ENCODE measurements around the gene TRPM3. TPM values are rescaled to one million over a fixed set of nuclear protein-coding genes. Genes with fewer than 3 reads are reported as not detected.

The TRPM3 gene
- total RNA-seq, 1 donor from 2014 or later = 0.25 TPM

DNA sequence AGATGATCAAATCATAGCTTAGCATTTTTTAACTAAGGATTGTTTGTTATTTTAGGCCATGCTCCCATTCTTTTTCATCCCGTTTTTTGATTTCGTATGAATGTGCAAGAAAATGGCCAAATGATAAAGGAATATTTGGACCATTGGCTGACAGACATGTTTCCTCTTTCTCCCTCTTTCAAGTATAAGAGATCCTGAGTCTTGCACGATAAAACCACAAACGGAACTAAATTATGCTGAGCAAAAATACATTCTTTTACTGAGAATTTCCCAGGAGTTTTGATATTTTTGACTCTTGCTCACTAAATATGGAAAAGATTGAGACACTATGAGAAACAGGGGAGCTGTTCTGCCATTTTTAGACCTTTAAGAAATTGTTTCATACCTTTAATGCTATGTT lies 616.6 kb downstream of the TRPM3 start:
- peaks cover 34% of the 10 kb centered on the region for H3K4me1 ChIP-seq
- no peak overlapping the region for H3K27ac ChIP-seq
- no peaks in the 10 kb centered on the region for H3K36me3 ChIP-seq
- no peaks in the 10 kb centered on the region for H3K27me3 ChIP-seq
- TF ChIP-seq POLR2AphosphoS5 (IDR thresholded peaks at IDR 0.05; ENCODE audit: insufficient read depth in 1 of 2, low read depth in 1 of 2) = no peak
- TF ChIP-seq POLR2A (IDR thresholded peaks at IDR 0.05) = no peak
- TF ChIP-seq, protein P1, sequence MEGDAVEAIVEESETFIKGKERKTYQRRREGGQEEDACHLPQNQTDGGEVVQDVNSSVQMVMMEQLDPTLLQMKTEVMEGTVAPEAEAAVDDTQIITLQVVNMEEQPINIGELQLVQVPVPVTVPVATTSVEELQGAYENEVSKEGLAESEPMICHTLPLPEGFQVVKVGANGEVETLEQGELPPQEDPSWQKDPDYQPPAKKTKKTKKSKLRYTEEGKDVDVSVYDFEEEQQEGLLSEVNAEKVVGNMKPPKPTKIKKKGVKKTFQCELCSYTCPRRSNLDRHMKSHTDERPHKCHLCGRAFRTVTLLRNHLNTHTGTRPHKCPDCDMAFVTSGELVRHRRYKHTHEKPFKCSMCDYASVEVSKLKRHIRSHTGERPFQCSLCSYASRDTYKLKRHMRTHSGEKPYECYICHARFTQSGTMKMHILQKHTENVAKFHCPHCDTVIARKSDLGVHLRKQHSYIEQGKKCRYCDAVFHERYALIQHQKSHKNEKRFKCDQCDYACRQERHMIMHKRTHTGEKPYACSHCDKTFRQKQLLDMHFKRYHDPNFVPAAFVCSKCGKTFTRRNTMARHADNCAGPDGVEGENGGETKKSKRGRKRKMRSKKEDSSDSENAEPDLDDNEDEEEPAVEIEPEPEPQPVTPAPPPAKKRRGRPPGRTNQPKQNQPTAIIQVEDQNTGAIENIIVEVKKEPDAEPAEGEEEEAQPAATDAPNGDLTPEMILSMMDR (IDR thresholded peaks at IDR 0.05) = no peak
- no peaks in the 10 kb centered on the region for H3K9me3 ChIP-seq
- no peak for DNase-seq (ENCODE audit: extremely low spot score in 2 of 2)
- H3K4me3 ChIP-seq = no peak overlapping the region
- intact Hi-C loops (cut with DNase I) = no loop called here

DNA sequence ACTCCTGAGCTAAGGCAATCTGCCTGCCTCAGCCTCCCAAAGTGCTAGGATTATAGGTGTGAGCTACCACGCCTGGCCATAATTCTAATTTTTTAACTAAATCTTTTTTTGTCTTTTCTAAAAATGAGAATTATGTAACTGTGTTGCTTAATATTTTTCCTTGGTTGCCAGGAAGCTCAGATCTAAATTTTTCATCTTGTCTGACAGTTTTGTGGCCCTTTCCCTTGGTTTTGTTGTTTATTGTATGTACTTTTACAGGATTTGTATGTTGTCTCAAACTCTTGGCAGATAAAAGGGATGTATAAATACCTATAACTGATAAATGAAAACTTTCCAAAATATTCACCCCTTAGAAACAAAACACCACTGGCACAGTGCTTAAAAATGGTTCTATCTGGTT lies 618.7 kb downstream of the TRPM3 start:
- no peak for TF ChIP-seq POLR2AphosphoS5 (IDR thresholded peaks at IDR 0.05; ENCODE audit: insufficient read depth in 1 of 2, low read depth in 1 of 2)
- TF ChIP-seq, protein P1 (IDR thresholded peaks at IDR 0.05) = no peak
- no peak for TF ChIP-seq POLR2A (IDR thresholded peaks at IDR 0.05)
- Histone ChIP-seq H3K4me3 (no peak overlapping the region), H3K27me3 (no peaks in the 10 kb centered on the region), H3K36me3 (no peaks in the 10 kb centered on the region), H3K27ac (no peak overlapping the region), H3K9me3 (no peaks in the 10 kb centered on the region), H3K4me1 (peaks cover 34% of the 10 kb centered on the region)
- intact Hi-C loops (cut with DNase I) = no loop called here
- no peak for DNase-seq (ENCODE audit: extremely low spot score in 2 of 2)

DNA sequence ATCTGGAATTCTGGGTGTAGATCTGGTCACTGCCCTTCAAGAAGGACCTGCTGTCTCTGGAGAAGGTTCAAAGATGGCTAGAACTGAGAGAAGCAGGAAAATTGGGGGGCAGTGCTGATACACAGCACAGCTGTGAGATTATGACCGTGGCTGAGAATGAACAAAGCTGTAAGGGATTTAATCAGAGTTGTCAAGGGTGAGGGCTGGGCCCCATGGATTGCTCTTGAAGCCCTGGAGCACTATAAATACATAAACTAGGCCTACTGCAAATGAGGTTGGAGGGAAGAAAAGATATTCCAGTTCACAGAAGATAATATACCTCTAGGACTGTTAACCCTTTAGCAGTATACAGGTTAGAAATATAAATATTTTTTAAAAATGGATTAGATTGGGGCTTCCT lies 620.6 kb downstream of the TRPM3 start:
- Histone ChIP-seq H3K36me3 (no peaks in the 10 kb centered on the region), H3K4me1 (peaks cover 21% of the 10 kb centered on the region), H3K27ac (no peak overlapping the region), H3K27me3 (no peaks in the 10 kb centered on the region), H3K4me3 (no peak overlapping the region), H3K9me3 (no peaks in the 10 kb centered on the region)
- intact Hi-C loops (cut with DNase I) = no loop called here
- DNase-seq (ENCODE audit: extremely low spot score in 2 of 2) = no peak
- TF ChIP-seq POLR2AphosphoS5 (IDR thresholded peaks at IDR 0.05; ENCODE audit: insufficient read depth in 1 of 2, low read depth in 1 of 2) (no peak), POLR2A (IDR thresholded peaks at IDR 0.05) (no peak)
- TF ChIP-seq, protein P1 (IDR thresholded peaks at IDR 0.05) = no peak

DNA sequence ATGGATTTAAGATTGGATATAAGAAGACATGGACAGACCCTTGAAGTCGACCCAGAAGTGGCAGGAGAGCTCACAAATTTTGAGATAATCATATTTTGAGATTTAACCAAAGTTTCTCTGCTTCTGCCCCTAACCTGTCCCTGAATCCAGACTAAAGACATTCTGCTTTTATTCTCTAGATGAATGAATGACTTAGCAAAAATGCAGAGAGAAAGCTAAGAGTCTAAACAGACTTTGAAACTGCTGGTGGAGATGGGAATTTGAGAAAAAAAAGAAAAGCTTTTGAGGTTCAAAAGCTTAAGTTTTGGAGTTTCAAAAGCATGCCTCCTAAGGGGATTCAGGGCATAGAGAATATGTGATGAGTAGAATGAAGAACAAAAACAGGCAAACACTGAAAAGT lies 621.8 kb downstream of the TRPM3 start:
- H3K9me3 ChIP-seq = no peaks in the 10 kb centered on the region
- TF ChIP-seq, protein P1 (IDR thresholded peaks at IDR 0.05) = no peak
- TF ChIP-seq POLR2A (IDR thresholded peaks at IDR 0.05) = no peak
- TF ChIP-seq POLR2AphosphoS5 (IDR thresholded peaks at IDR 0.05; ENCODE audit: insufficient read depth in 1 of 2, low read depth in 1 of 2) = no peak
- no peaks in the 10 kb centered on the region for H3K36me3 ChIP-seq
- intact Hi-C loops (cut with DNase I) = no loop called here
- no peaks in the 10 kb centered on the region for H3K27me3 ChIP-seq
- no peak overlapping the region for H3K27ac ChIP-seq
- no peak for DNase-seq (ENCODE audit: extremely low spot score in 2 of 2)
- no peak overlapping the region for H3K4me3 ChIP-seq
- peaks cover 14% of the 10 kb centered on the region for H3K4me1 ChIP-seq

DNA sequence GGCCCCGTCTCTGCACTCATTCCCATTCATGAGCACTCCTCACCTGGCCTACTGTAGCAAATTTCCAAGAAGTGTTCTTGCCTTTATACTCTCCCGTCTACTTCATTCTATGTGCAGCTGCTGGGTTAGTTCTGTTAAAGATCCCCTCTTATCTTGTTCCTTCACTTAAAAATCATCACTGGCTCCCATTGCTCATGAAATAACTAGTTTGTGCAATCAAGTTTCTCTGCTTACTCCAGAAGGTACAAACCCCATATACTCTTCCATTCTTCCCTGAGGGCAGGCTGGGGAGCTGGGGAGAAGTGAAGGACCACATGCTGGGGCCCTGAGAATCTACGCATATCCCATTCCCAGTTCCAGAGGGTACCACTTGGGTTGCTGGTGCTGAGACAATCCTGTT lies 622.6 kb downstream of the TRPM3 start:
- no peaks in the 10 kb centered on the region for H3K9me3 ChIP-seq
- H3K27ac ChIP-seq = no peak overlapping the region
- DNase-seq (ENCODE audit: extremely low spot score in 2 of 2) = no peak
- TF ChIP-seq POLR2A (IDR thresholded peaks at IDR 0.05) (no peak), POLR2AphosphoS5 (IDR thresholded peaks at IDR 0.05; ENCODE audit: insufficient read depth in 1 of 2, low read depth in 1 of 2) (no peak)
- TF ChIP-seq, protein P1 (IDR thresholded peaks at IDR 0.05) = no peak
- intact Hi-C loops (cut with DNase I) = no loop called here
- H3K4me3 ChIP-seq = no peak overlapping the region
- no peaks in the 10 kb centered on the region for H3K36me3 ChIP-seq
- H3K27me3 ChIP-seq = no peaks in the 10 kb centered on the region
- H3K4me1 ChIP-seq = peaks cover 20% of the 10 kb centered on the region

Measured in vagina (tissue), 2 donors.